ENCODE results near the gene MAGOH.

MAGOH gene

DNA sequence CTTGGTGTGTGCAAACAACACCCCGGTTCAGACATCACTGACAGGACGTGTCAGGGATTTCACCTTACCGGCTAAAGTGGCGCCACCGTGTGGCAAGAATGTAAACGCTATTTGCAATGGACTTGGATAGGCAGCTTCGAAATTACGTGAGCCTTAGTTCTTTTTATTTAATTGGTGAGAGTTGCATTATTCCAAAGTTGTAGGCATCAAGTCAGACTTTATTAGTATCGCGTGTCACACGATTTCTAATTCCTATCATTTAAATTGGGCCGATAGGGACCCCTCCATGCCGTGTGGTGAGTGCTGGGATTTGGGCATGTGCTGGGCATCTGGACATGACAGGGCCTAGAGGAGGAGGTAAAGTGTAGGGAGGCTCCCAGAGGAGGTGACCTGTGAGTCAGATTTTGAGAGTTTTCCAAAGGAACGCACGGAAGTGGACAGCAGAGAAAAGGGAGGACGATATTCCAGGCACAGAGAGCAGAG is 56.2 kb downstream of the MAGOH start:
- Histone ChIP-seq H3K9ac (ENCODE audit: low read length) (no peak overlapping the region), H3K9me3 (ENCODE audit: low read length) (no peaks in the 10 kb centered on the region), H3K27me3 (ENCODE audit: insufficient read depth, low read length) (peaks cover 11% of the 10 kb centered on the region; the same call in 1 of the 2 replicates), H3K36me3 (ENCODE audit: insufficient read depth, low read length) (no peaks in the 10 kb centered on the region), H3F3A (ENCODE audit: insufficient read depth, low read length) (no peaks in the 10 kb centered on the region), H3K27ac (ENCODE audit: low read depth, low read length, poor library complexity, severe bottlenecking) (no peak overlapping the region), H3K4me3 (ENCODE audit: low read depth, low read length, poor library complexity, severe bottlenecking) (no peak overlapping the region), H3K4me2 (ENCODE audit: low read length) (no peak overlapping the region), H2AFZ (ENCODE audit: low read length) (no peak overlapping the region), H3K4me1 (ENCODE audit: insufficient read depth, low read length, severe bottlenecking) (no peaks in the 10 kb centered on the region), H3K79me2 (ENCODE audit: insufficient read depth, low read length) (no peaks in the 10 kb centered on the region), H4K20me1 (ENCODE audit: insufficient read depth, low read length) (no peaks in the 10 kb centered on the region), H3K9me2 (ENCODE audit: low read depth, low read length) (no peaks in the 10 kb centered on the region)
- TF ChIP-seq EZH2 (IDR thresholded peaks at IDR 0.05; ENCODE audit: borderline replicate concordance, low read length), result no peak
- TF ChIP-seq, protein P1, sequence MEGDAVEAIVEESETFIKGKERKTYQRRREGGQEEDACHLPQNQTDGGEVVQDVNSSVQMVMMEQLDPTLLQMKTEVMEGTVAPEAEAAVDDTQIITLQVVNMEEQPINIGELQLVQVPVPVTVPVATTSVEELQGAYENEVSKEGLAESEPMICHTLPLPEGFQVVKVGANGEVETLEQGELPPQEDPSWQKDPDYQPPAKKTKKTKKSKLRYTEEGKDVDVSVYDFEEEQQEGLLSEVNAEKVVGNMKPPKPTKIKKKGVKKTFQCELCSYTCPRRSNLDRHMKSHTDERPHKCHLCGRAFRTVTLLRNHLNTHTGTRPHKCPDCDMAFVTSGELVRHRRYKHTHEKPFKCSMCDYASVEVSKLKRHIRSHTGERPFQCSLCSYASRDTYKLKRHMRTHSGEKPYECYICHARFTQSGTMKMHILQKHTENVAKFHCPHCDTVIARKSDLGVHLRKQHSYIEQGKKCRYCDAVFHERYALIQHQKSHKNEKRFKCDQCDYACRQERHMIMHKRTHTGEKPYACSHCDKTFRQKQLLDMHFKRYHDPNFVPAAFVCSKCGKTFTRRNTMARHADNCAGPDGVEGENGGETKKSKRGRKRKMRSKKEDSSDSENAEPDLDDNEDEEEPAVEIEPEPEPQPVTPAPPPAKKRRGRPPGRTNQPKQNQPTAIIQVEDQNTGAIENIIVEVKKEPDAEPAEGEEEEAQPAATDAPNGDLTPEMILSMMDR (IDR thresholded peaks at IDR 0.05; ENCODE audit: low read length), result peak; percentile 85

DNA sequence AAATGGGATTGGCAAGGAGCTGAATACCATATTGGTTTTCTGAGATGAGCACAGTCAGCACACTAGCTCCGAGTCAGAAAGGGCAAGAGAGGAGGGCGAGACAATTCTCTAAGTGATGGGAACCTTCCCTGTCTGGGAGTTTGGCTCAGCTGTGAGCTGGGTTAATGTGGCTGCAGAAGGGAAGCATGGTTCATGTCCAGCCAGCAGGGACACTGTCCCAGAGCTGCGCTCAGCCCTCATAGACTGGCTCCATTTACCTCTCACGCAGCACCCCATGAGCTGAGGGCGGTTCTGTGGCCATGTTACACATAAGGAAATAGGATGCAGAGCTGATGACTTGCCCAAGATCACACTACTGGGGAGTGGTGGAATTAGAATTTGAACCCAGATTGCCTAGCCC is 57.4 kb downstream of the MAGOH start:
- no peaks in the 10 kb centered on the region for H3K79me2 ChIP-seq (ENCODE audit: insufficient read depth, low read length)
- H3K4me1 ChIP-seq (ENCODE audit: insufficient read depth, low read length, severe bottlenecking), result no peaks in the 10 kb centered on the region
- no peak overlapping the region for H3K9ac ChIP-seq (ENCODE audit: low read length)
- no peaks in the 10 kb centered on the region for H3K9me2 ChIP-seq (ENCODE audit: low read depth, low read length)
- H3K27ac ChIP-seq (ENCODE audit: low read depth, low read length, poor library complexity, severe bottlenecking), result no peak overlapping the region
- no peaks in the 10 kb centered on the region for H3K36me3 ChIP-seq (ENCODE audit: insufficient read depth, low read length)
- H3F3A ChIP-seq (ENCODE audit: insufficient read depth, low read length), result no peaks in the 10 kb centered on the region
- H4K20me1 ChIP-seq (ENCODE audit: insufficient read depth, low read length), result no peaks in the 10 kb centered on the region
- no peak overlapping the region for H3K4me3 ChIP-seq (ENCODE audit: low read depth, low read length, poor library complexity, severe bottlenecking)
- no peak overlapping the region for H3K4me2 ChIP-seq (ENCODE audit: low read length)
- H3K27me3 ChIP-seq (ENCODE audit: insufficient read depth, low read length), result peaks cover 11% of the 10 kb centered on the region; the same call in 1 of the 2 replicates
- H3K9me3 ChIP-seq (ENCODE audit: low read length), result no peaks in the 10 kb centered on the region
- TF ChIP-seq, protein P1 (IDR thresholded peaks at IDR 0.05; ENCODE audit: low read length), result no peak
- TF ChIP-seq EZH2 (IDR thresholded peaks at IDR 0.05; ENCODE audit: borderline replicate concordance, low read length), result no peak
- no peak overlapping the region for H2AFZ ChIP-seq (ENCODE audit: low read length)

DNA sequence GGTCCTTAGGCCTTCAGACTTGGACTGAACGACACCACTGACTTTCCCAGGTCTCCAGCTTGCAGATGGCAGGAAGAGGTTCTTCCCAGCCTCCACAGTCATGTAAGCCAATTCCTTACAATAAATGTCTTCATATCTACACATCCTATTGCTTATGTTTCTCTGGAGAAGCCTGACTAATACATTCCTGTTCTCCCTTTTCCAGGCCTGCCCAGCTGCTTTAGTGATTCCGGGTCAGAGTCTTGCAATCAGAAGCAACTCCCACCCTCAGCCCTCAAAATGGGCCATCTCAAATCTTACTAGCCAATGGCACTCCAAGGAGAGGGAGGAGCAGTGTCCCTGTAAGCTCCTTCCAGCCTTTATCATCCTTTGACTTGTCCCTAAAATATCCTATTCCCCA is 58.1 kb downstream of the MAGOH start:
- TF ChIP-seq, protein P1 (IDR thresholded peaks at IDR 0.05; ENCODE audit: low read length), result no peak
- TF ChIP-seq EZH2 (IDR thresholded peaks at IDR 0.05; ENCODE audit: borderline replicate concordance, low read length), result no peak
- no peaks in the 10 kb centered on the region for H4K20me1 ChIP-seq (ENCODE audit: insufficient read depth, low read length)
- no peak overlapping the region for H3K27ac ChIP-seq (ENCODE audit: low read depth, low read length, poor library complexity, severe bottlenecking)
- H3K36me3 ChIP-seq (ENCODE audit: insufficient read depth, low read length), result no peaks in the 10 kb centered on the region
- H3K79me2 ChIP-seq (ENCODE audit: insufficient read depth, low read length), result no peaks in the 10 kb centered on the region
- H3K9me2 ChIP-seq (ENCODE audit: low read depth, low read length), result no peaks in the 10 kb centered on the region
- H3F3A ChIP-seq (ENCODE audit: insufficient read depth, low read length), result no peaks in the 10 kb centered on the region
- H3K4me2 ChIP-seq (ENCODE audit: low read length), result no peak overlapping the region
- no peak overlapping the region for H3K4me3 ChIP-seq (ENCODE audit: low read depth, low read length, poor library complexity, severe bottlenecking)
- H3K4me1 ChIP-seq (ENCODE audit: insufficient read depth, low read length, severe bottlenecking), result no peaks in the 10 kb centered on the region
- H2AFZ ChIP-seq (ENCODE audit: low read length), result no peak overlapping the region
- H3K27me3 ChIP-seq (ENCODE audit: insufficient read depth, low read length), result peaks cover 11% of the 10 kb centered on the region; the same call in 1 of the 2 replicates
- no peak overlapping the region for H3K9ac ChIP-seq (ENCODE audit: low read length)
- no peaks in the 10 kb centered on the region for H3K9me3 ChIP-seq (ENCODE audit: low read length)
